ENCODE results near the gene PRSS2. TPM values are rescaled to one million over a fixed set of nuclear protein-coding genes. Genes with fewer than 3 reads are reported as not detected.
"Not testable (repeated sequence)": the region's sequence is repeated elsewhere in the genome, so short reads cannot be mapped to it uniquely, and the experiment has no call there.

The PRSS2 gene
- total and polyA plus RNA-seq, 2 donors (not counting 1 experiment from before 2014, with no cell fraction given): not detected

- peaks cover 0 to 4% (median 0%) of the 10 kb centered on the region in 4 experiments for H3K27me3 ChIP-seq (replicated peaks in 1 of 4; ENCODE audit: control extremely low read depth in 1 of 4, control insufficient read depth in 3 of 4, insufficient read depth in 4 of 4, low read length in 3 of 4)
- no peak overlapping the region for H3K4me2 ChIP-seq (replicated peaks; ENCODE audit: low read depth, low read length, poor library complexity, severe bottlenecking)
- H3K27ac ChIP-seq (ENCODE audit: low read length in 2 of 2): no peak overlapping the region
- intact Hi-C loops (cut with micrococcal nuclease): no loop called here
- H3K4me3 ChIP-seq (ENCODE audit: control extremely low read depth in 1 of 5, extremely low read depth in 1 of 5, insufficient read depth in 1 of 5, low read depth in 2 of 5, low read length in 4 of 5): no peak overlapping the region
- Mint-ChIP-seq H3K27me3 (peaks cover 10% of the 10 kb centered on the region), H3K27ac (no peak overlapping the region), H3K9me3 (ENCODE audit: insufficient read depth) (no peaks in the 10 kb centered on the region), H3K4me3 (no peak overlapping the region), H3K4me1 (no peaks in the 10 kb centered on the region)
- no peaks in the 10 kb centered on the region for H3K9me3 ChIP-seq (ENCODE audit: control extremely low read depth in 1 of 3, control insufficient read depth in 2 of 3, insufficient read depth in 1 of 3, low read length in 2 of 3)
- no peaks in the 10 kb centered on the region for H3K36me3 ChIP-seq (replicated peaks in 1 of 2; ENCODE audit: control extremely low read depth in 1 of 2, control insufficient read depth in 1 of 2, extremely low read depth in 1 of 2, insufficient read depth in 2 of 2, low read length in 1 of 2)
- H2AFZ ChIP-seq (ENCODE audit: insufficient read depth, low read depth, low read length, poor library complexity, severe bottlenecking): no peak overlapping the region
- ATAC-seq (ENCODE audit: low read depth) (no peak), DNase-seq (no peak)
- WGBS (ENCODE audit: insufficient coverage): 73% methylated on average over 5 of the region's 8 CpGs
- H3K4me1 ChIP-seq (ENCODE audit: control insufficient read depth in 2 of 2, insufficient read depth in 2 of 2, low read length in 2 of 2): no peaks in the 10 kb centered on the region
- no peaks in the 10 kb centered on the region for H4K20me1 ChIP-seq (ENCODE audit: control insufficient read depth, insufficient read depth, low read length, poor library complexity, severe bottlenecking)
- no peaks in the 10 kb centered on the region for H3K79me2 ChIP-seq (ENCODE audit: control insufficient read depth, insufficient read depth, low read length)
- CTCF ChIA-PET: no interaction called here
- TF ChIP-seq, protein P1, sequence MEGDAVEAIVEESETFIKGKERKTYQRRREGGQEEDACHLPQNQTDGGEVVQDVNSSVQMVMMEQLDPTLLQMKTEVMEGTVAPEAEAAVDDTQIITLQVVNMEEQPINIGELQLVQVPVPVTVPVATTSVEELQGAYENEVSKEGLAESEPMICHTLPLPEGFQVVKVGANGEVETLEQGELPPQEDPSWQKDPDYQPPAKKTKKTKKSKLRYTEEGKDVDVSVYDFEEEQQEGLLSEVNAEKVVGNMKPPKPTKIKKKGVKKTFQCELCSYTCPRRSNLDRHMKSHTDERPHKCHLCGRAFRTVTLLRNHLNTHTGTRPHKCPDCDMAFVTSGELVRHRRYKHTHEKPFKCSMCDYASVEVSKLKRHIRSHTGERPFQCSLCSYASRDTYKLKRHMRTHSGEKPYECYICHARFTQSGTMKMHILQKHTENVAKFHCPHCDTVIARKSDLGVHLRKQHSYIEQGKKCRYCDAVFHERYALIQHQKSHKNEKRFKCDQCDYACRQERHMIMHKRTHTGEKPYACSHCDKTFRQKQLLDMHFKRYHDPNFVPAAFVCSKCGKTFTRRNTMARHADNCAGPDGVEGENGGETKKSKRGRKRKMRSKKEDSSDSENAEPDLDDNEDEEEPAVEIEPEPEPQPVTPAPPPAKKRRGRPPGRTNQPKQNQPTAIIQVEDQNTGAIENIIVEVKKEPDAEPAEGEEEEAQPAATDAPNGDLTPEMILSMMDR (IDR thresholded peaks at IDR 0.05): no peak
- H3K9ac ChIP-seq (ENCODE audit: low read length): no peak overlapping the region
- POLR2A ChIA-PET: no interaction called here
These were observed 17.4 kb upstream of the PRSS2 start for GRCh38 chr7:142753366-142753765.

DNA sequence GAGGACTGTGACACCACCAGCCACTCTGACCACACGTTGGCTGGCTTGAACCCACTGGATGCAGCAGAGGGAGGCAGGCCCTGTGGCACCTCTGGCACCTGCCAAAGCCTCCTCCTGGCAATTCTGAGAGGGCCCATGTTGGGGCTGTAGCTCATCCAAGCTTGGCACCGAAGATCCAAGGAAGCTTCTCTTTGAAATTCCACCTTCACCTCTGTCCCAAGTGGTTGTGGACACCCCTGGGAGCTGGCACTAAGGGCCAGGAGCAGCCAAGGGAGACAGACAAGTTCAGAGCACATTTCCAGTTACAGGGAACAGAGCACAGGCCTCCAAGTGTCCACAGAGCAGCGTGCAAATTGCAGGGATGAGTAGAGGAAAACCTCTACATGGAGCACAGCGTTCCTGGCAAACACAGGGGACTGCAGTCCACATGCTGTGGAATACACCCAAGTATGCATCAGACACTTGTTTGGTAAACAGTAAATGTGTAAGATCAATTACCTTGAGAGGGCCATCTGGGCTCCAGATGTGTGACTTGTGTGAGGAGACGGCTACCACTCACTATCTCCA is 16.8 kb upstream of the PRSS2 start:
- H3K27ac Mint-ChIP-seq: not testable (repeated sequence)

More for the DNA sequence above, 16.8 kb upstream of the PRSS2 start:
- H3K27ac ChIP-seq (ENCODE audit: low read length in 2 of 2); H3K4me2 ChIP-seq (replicated peaks; ENCODE audit: low read depth, low read length, poor library complexity, severe bottlenecking); H3K4me3 ChIP-seq (ENCODE audit: control extremely low read depth in 1 of 5, extremely low read depth in 1 of 5, insufficient read depth in 1 of 5, low read depth in 2 of 5, low read length in 4 of 5); H3K36me3 ChIP-seq (replicated peaks in 1 of 2; ENCODE audit: control extremely low read depth in 1 of 2, control insufficient read depth in 1 of 2, extremely low read depth in 1 of 2, insufficient read depth in 2 of 2, low read length in 1 of 2); CTCF ChIA-PET; H3K4me3 Mint-ChIP-seq; H3K9me3 ChIP-seq (ENCODE audit: control extremely low read depth in 1 of 3, control insufficient read depth in 2 of 3, insufficient read depth in 1 of 3, low read length in 2 of 3); H3K4me1 Mint-ChIP-seq; H3K27me3 ChIP-seq (replicated peaks in 1 of 4; ENCODE audit: control extremely low read depth in 1 of 4, control insufficient read depth in 3 of 4, insufficient read depth in 4 of 4, low read length in 3 of 4); ATAC-seq (ENCODE audit: low read depth); H3K79me2 ChIP-seq (ENCODE audit: control insufficient read depth, insufficient read depth, low read length); H3K9me3 Mint-ChIP-seq (ENCODE audit: insufficient read depth); H4K20me1 ChIP-seq (ENCODE audit: control insufficient read depth, insufficient read depth, low read length, poor library complexity, severe bottlenecking); intact Hi-C loops (cut with micrococcal nuclease); DNase-seq; H3K4me1 ChIP-seq (ENCODE audit: control insufficient read depth in 2 of 2, insufficient read depth in 2 of 2, low read length in 2 of 2); H2AFZ ChIP-seq (ENCODE audit: insufficient read depth, low read depth, low read length, poor library complexity, severe bottlenecking); H3K9ac ChIP-seq (ENCODE audit: low read length); POLR2A ChIA-PET; H3K27me3 Mint-ChIP-seq: not testable (repeated sequence)
- WGBS (ENCODE audit: insufficient coverage): 82% methylated on average over 4 of the region's 5 CpGs
